HCT116 (cell line): Measurements from ENCODE around the gene KANSL1. TPM values are rescaled to one million over a fixed set of nuclear protein-coding genes. Genes with fewer than 3 reads are reported as not detected.

ENCODE experiments used
- ATAC-seq: fragments of 200-7000 bp; cut with Tn5 transposase; 2 replicates; pipeline ENCODE4 v1.9.1; 2020; ENCODE audit warnings: mild to moderate bottlenecking, moderate library complexity
- Bru-seq: library from RNA; stranded (reverse); fragments of 400-500 nt; gene quantifications from one replicate; lab custom pipeline; 2021; lab: Mats Ljungman, UMichigan
- BruChase-seq, 2 experiments: library from RNA; stranded (reverse); fragments of 400-500 nt; gene quantifications; one replicate each; lab custom pipeline; 2021; lab: Mats Ljungman, UMichigan
- BruUV-seq: library from RNA; stranded (reverse); fragments of 400-500 nt; replicated peaks from 2 replicates; lab custom pipeline; 2021; lab: Mats Ljungman, UMichigan
- CTCF ChIA-PET: fragments of 300-600 bp; sonication (Branson Sonifier 250); formaldehyde crosslinking; loops from one replicate; lab custom pipeline; 2021; ENCODE audit warnings: antibody characterized with exemption; lab: Charles Lee
- POLR2A ChIA-PET: fragments of 300-600, 350-600 bp; sonication (Branson Sonifier 250); formaldehyde crosslinking; loops from one replicate; lab custom pipeline; 2021; ENCODE audit warnings: antibody characterized with exemption; lab: Charles Lee
- RAD21 ChIA-PET, 2 experiments: fragments of 300-600 bp; sonication (Branson Sonifier 250); formaldehyde crosslinking; loops; one replicate each; lab custom pipeline; 2023; ENCODE audit warnings: low total read pairs in 2 of 2; ENCODE audit not compliant: uncharacterized antibody in 2 of 2, unreplicated experiment in 2 of 2, low non-redundant PET in 1 of 2; lab: Charles Lee
- DNase-seq: peaks from one replicate; pipeline ENCODE4 v3.0.0-alpha.2; 2010; ENCODE audit warnings: low read depth, low spot score
- H2AFZ ChIP-seq: fragments of 200-600 bp; shearing (Covaris generic), sonication (generic); 2 replicates; pipeline ENCODE4 v1.6.1; 2017; ENCODE audit warnings: low read depth, mixed run types, mixed read lengths, antibody characterized with exemption, low read length; ENCODE audit not compliant: poor library complexity, severe bottlenecking
- H3K27ac ChIP-seq: 2 replicates; pipeline ENCODE4 v1.5.1; 2012; ENCODE audit warnings: low read depth, low read length
- H3K27me3 ChIP-seq: fragments of 200-600 bp; sonication (generic); 2 replicates; pipeline ENCODE4 v1.6.1; 2016; ENCODE audit warnings: mixed run types, low read length, mixed read lengths; ENCODE audit not compliant: insufficient read depth
- H3K36me3 ChIP-seq, 2 experiments: fragments of 200-500 bp in 1 of 2; fragments of 200-600 bp in 1 of 2; sonication (Bioruptor generic) in 1 of 2; sonication (generic) in 1 of 2; 2 replicates each; pipeline versions ENCODE4 v1.5.1 to v1.6.1; 2014 to 2016; ENCODE audit warnings: low read length in 2 of 2, inconsistent platforms in 1 of 2, mixed read lengths in 1 of 2, mixed run types in 1 of 2; ENCODE audit not compliant: insufficient read depth in 2 of 2, control insufficient read depth in 1 of 2
- H3K4me1 ChIP-seq, 2 experiments: fragments of 200-600 bp in 1 of 2; sonication (generic) in 1 of 2; 2 replicates each; pipeline versions ENCODE4 v1.5.1 to v1.6.1; 2012 to 2017; ENCODE audit warnings: low read length in 2 of 2, inconsistent platforms in 1 of 2, mild to moderate bottlenecking in 1 of 2, mixed read lengths in 1 of 2, mixed run types in 1 of 2, moderate library complexity in 1 of 2; ENCODE audit not compliant: insufficient read depth in 2 of 2, control insufficient read depth in 1 of 2
- H3K4me2 ChIP-seq: fragments of 200-600 bp; sonication (generic); 2 replicates; pipeline ENCODE4 v1.6.1; 2017; ENCODE audit warnings: mixed run types, low read length, mixed read lengths
- H3K4me3 ChIP-seq, 2 experiments: fragments of 200-600 bp in 1 of 2; sonication (generic) in 1 of 2; replicated peaks in 1 of 2; 2 replicates each; pipeline ENCODE4 v1.5.1; 2011 to 2016; ENCODE audit warnings: low read length in 2 of 2, control low read depth in 1 of 2, low read depth in 1 of 2, mild to moderate bottlenecking in 1 of 2, mixed read lengths in 1 of 2, mixed run types in 1 of 2
- H3K79me2 ChIP-seq: fragments of 200-600 bp; sonication (generic); 2 replicates; pipeline ENCODE4 v1.6.1; 2017; ENCODE audit warnings: mild to moderate bottlenecking, mixed run types, low read length, moderate library complexity, mixed read lengths; ENCODE audit not compliant: insufficient read depth
- H3K9ac ChIP-seq: fragments of 200-600 bp; sonication (generic); 2 replicates; pipeline ENCODE4 v1.6.1; 2016; ENCODE audit warnings: low read length, mixed read lengths
- H3K9me2 ChIP-seq: fragments of 200-600 bp; sonication (generic), shearing (Covaris generic); 2 replicates; pipeline ENCODE4 v1.6.1; 2017; ENCODE audit warnings: mixed run types, mild to moderate bottlenecking, moderate library complexity; ENCODE audit not compliant: insufficient read depth
- H3K9me3 ChIP-seq, 2 experiments: fragments of 200-500 bp in 1 of 2; fragments of 200-600 bp in 1 of 2; sonication (Bioruptor generic) in 1 of 2; sonication (generic) in 1 of 2; 2 replicates each; pipeline ENCODE4 v1.6.1; 2014 to 2017; ENCODE audit warnings: low read length in 2 of 2, mixed read lengths in 2 of 2, inconsistent platforms in 1 of 2, low read depth in 1 of 2, mild to moderate bottlenecking in 1 of 2, mixed run types in 1 of 2, moderate library complexity in 1 of 2; ENCODE audit not compliant: control insufficient read depth in 1 of 2, insufficient read depth in 1 of 2
- H4K20me1 ChIP-seq: fragments of 200-600 bp; sonication (generic), shearing (Covaris generic); 2 replicates; pipeline ENCODE4 v1.6.1; 2017; ENCODE audit warnings: mixed run types, mild to moderate bottlenecking, moderate library complexity; ENCODE audit not compliant: insufficient read depth
- CBX3 ChIP-seq: IDR thresholded peaks from 2 replicates; pipeline ENCODE4 v1.6.1; 2012; ENCODE audit warnings: low read depth
- CEBPB ChIP-seq: IDR thresholded peaks from 2 replicates; pipeline ENCODE4 v1.6.1; 2012; ENCODE audit warnings: low read depth
- EGR1 ChIP-seq: IDR thresholded peaks from 2 replicates; pipeline ENCODE4 v1.6.1; 2012; ENCODE audit warnings: low read depth
- ELF1 ChIP-seq: IDR thresholded peaks from 2 replicates; pipeline ENCODE4 v1.6.1; 2012; ENCODE audit warnings: low read depth, borderline replicate concordance
- EZH2 ChIP-seq: fragments of 200-600 bp; sonication (generic); IDR thresholded peaks from 2 replicates; pipeline ENCODE4 v1.6.1; 2017; ENCODE audit warnings: antibody characterized with exemption, mixed run types
- EZH2phosphoT487 ChIP-seq: fragments of 200-600 bp; IDR thresholded peaks from 2 replicates; pipeline ENCODE4 v1.6.1; 2018; ENCODE audit warnings: antibody characterized with exemption, borderline replicate concordance
- FOSL1 ChIP-seq: IDR thresholded peaks from 2 replicates; pipeline ENCODE4 v1.6.1; 2012; ENCODE audit warnings: low read depth
- JUND ChIP-seq: IDR thresholded peaks from 2 replicates; pipeline ENCODE4 v1.6.1; 2012
- POLR2A ChIP-seq: IDR thresholded peaks from 2 replicates; pipeline ENCODE4 v1.7.0; 2011; ENCODE audit warnings: borderline replicate concordance; ENCODE audit not compliant: insufficient read depth, insufficient read length; ENCODE audit errors: extremely low read depth
- POLR2AphosphoS5 ChIP-seq: IDR thresholded peaks from 2 replicates; pipeline ENCODE4 v1.6.1; 2011; ENCODE audit warnings: mild to moderate bottlenecking, low read depth, low read length, moderate library complexity
- RAD21 ChIP-seq: IDR thresholded peaks from 2 replicates; pipeline ENCODE4 v1.6.1; 2012; ENCODE audit warnings: low read depth, mild to moderate bottlenecking
- SRF ChIP-seq: IDR thresholded peaks from 2 replicates; pipeline ENCODE4 v1.6.1; 2012; ENCODE audit warnings: low read depth
- TCF7L2 ChIP-seq: IDR thresholded peaks from 2 replicates; pipeline ENCODE4 v1.7.0; 2011; ENCODE audit warnings: borderline replicate concordance, inconsistent platforms; ENCODE audit not compliant: insufficient read depth, insufficient read length; ENCODE audit errors: extremely low read depth
- ZFX ChIP-seq: fragments of 450-650 bp; IDR thresholded peaks from 2 replicates; pipeline ENCODE4 v1.6.1; 2017
- intact Hi-C: fragments of 100-400 bp; cut with micrococcal nuclease; formaldehyde crosslinking; loops from 2 replicates; pipeline ENCODE4 v1.10.0; 2022
- long read RNA-seq: library from polyadenylated mRNA; unstranded; transcript quantifications from one replicate; pipeline ENCODE4 v2.0.0, GENCODE V29; 2021; ENCODE audit not compliant: unreplicated experiment
- polyA plus RNA-seq: library from polyadenylated mRNA; unstranded; fragments of >200 nt; gene quantifications from 2 replicates; pipeline ENCODE4 v1.2.1, GENCODE V29; 2012; ENCODE audit warnings: missing spikeins
- total RNA-seq: library from RNA; stranded (reverse); gene quantifications from one replicate; pipeline ENCODE4 v1.2.1, GENCODE V29; 2021; ENCODE audit not compliant: unreplicated experiment
- TF ChIP-seq, protein P1 (sequence below): IDR thresholded peaks from 2 replicates; pipeline ENCODE4 v1.6.1; 2012
- TF ChIP-seq, protein P2 (sequence below), 3 experiments: fragments of 200-600 bp in 1 of 3; sonication (generic) in 1 of 3; IDR thresholded peaks in 2 of 3; conservative IDR thresholded peaks in 1 of 3; 2 replicates each; pipeline ENCODE4 v1.5.1; 2012 to 2017; ENCODE audit warnings: low read depth in 2 of 3, low read length in 2 of 3, antibody characterized with exemption in 1 of 3, borderline replicate concordance in 1 of 3, control low read depth in 1 of 3, mild to moderate bottlenecking in 1 of 3, mixed read lengths in 1 of 3, mixed run types in 1 of 3, moderate library complexity in 1 of 3; ENCODE audit not compliant: insufficient read depth in 1 of 3
- TF ChIP-seq, protein P3 (sequence below): IDR thresholded peaks from 2 replicates; pipeline ENCODE4 v1.6.1; 2011; ENCODE audit warnings: mild to moderate bottlenecking, low read length, moderate library complexity; ENCODE audit not compliant: insufficient replicate concordance; ENCODE audit errors: extremely low read depth
- TF ChIP-seq, protein P4 (sequence below): IDR thresholded peaks from 2 replicates; pipeline ENCODE4 v1.6.1; 2012

The KANSL1 gene, protein sequence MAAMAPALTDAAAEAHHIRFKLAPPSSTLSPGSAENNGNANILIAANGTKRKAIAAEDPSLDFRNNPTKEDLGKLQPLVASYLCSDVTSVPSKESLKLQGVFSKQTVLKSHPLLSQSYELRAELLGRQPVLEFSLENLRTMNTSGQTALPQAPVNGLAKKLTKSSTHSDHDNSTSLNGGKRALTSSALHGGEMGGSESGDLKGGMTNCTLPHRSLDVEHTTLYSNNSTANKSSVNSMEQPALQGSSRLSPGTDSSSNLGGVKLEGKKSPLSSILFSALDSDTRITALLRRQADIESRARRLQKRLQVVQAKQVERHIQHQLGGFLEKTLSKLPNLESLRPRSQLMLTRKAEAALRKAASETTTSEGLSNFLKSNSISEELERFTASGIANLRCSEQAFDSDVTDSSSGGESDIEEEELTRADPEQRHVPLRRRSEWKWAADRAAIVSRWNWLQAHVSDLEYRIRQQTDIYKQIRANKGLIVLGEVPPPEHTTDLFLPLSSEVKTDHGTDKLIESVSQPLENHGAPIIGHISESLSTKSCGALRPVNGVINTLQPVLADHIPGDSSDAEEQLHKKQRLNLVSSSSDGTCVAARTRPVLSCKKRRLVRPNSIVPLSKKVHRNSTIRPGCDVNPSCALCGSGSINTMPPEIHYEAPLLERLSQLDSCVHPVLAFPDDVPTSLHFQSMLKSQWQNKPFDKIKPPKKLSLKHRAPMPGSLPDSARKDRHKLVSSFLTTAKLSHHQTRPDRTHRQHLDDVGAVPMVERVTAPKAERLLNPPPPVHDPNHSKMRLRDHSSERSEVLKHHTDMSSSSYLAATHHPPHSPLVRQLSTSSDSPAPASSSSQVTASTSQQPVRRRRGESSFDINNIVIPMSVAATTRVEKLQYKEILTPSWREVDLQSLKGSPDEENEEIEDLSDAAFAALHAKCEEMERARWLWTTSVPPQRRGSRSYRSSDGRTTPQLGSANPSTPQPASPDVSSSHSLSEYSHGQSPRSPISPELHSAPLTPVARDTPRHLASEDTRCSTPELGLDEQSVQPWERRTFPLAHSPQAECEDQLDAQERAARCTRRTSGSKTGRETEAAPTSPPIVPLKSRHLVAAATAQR (N-terminal part only)
- total RNA-seq (77.5 TPM), Bru-seq, nascent RNA (percentile 96 among the genes with signal in this experiment), BruChase-seq, experiment 1, labeled RNA remaining after a 6-hour chase (percentile 86 among the genes with signal in this experiment), BruChase-seq, experiment 2, labeled RNA remaining after a 2-hour chase (percentile 91 among the genes with signal in this experiment)
- polyA plus RNA-seq: 25.7 and 26.9 TPM in 2 replicates
- long read RNA-seq, partial matches to known transcripts: 9 of 30 reads
- long read RNA-seq, other reads (novel, unspliced or antisense): 21 of 30 reads

DNA sequence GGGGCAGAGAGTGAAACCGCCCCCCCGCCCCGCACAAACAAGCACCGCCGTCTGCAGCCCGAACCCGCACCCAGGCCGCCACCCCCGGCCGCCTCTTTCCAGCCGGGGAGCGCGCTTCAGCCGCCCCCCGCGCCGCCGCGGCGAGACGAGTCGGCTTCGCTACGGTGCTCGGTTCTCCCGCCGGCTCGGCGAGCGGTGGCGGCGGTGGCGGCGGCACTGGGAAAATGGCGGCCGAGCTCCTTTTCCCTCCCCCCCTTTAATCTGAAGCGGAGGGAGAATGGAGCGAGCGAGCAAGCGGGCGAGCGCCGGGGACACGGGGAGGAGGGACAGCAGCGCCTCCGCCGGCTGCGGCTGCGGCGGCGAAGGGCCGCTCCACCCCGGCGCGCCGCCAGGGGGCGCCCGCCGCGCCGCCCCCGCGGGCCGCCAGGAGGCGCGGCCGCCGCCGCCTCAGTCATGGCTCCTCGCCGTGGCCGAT lies at the start of gene KANSL1:
KANSL1 (minus strand) TSS at position 279 of the 475 bp plus-strand sequence. CDS start 21,286 bp downstream, outside the sequence.
- H3K4me2 ChIP-seq: peak within 1 kb of the TSS; percentile 87
- H4K20me1 ChIP-seq: peaks cover 32% of the 10 kb centered on the region; the same call in 1 of the 2 replicates
- H3K27ac ChIP-seq: peak within 1 kb of the TSS; percentile 98
- no peaks in the 10 kb centered on the region for H3K36me3 ChIP-seq
- peaks cover 84% of the 10 kb centered on the region for H3K79me2 ChIP-seq
- H3K4me1 ChIP-seq: peaks cover 15 to 38% of the 10 kb centered on the region in 2 experiments
- intact Hi-C loops: loop anchor here (5.0 kb wide), 1 partner anchor 191 kb away; no protein-coding TSS in a partner anchor
- no peak within 1 kb of the TSS for H2AFZ ChIP-seq
- no peaks in the 10 kb centered on the region for H3K27me3 ChIP-seq
- no peaks in the 10 kb centered on the region for H3K9me3 ChIP-seq
- ATAC-seq: peak; percentile 78
- peak within 1 kb of the TSS; percentile 84 for H3K4me3 ChIP-seq
- peak; percentile 76 for DNase-seq
- CTCF ChIA-PET: interaction anchor here (0.5 to 1.5 kb wide), 29 partner anchors 8 to 607 kb away, joined by 3 to 19 read pairs (median 4); no protein-coding TSS in a partner anchor
- RAD21 ChIA-PET: no interaction called here
- POLR2A ChIA-PET: interaction anchor here (1.0 to 1.1 kb wide), 4 partner anchors 9 to 34 kb away, joined by 3 read pairs; no protein-coding TSS in a partner anchor
- peak within 1 kb of the TSS; percentile 91 for H3K9ac ChIP-seq
- no peaks in the 10 kb centered on the region for H3K9me2 ChIP-seq
- no TSS peak for BruUV-seq
- TF ChIP-seq RAD21: peak; percentile 35
- TF ChIP-seq, protein P1, sequence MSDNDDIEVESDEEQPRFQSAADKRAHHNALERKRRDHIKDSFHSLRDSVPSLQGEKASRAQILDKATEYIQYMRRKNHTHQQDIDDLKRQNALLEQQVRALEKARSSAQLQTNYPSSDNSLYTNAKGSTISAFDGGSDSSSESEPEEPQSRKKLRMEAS: no peak
- TF ChIP-seq EGR1: no peak
- TF ChIP-seq FOSL1: no peak
- no peak for TF ChIP-seq CEBPB
- TF ChIP-seq JUND: no peak
- peak; percentile 68 for TF ChIP-seq POLR2AphosphoS5
- TF ChIP-seq TCF7L2: peak; percentile 24
- TF ChIP-seq, protein P2, sequence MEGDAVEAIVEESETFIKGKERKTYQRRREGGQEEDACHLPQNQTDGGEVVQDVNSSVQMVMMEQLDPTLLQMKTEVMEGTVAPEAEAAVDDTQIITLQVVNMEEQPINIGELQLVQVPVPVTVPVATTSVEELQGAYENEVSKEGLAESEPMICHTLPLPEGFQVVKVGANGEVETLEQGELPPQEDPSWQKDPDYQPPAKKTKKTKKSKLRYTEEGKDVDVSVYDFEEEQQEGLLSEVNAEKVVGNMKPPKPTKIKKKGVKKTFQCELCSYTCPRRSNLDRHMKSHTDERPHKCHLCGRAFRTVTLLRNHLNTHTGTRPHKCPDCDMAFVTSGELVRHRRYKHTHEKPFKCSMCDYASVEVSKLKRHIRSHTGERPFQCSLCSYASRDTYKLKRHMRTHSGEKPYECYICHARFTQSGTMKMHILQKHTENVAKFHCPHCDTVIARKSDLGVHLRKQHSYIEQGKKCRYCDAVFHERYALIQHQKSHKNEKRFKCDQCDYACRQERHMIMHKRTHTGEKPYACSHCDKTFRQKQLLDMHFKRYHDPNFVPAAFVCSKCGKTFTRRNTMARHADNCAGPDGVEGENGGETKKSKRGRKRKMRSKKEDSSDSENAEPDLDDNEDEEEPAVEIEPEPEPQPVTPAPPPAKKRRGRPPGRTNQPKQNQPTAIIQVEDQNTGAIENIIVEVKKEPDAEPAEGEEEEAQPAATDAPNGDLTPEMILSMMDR (IDR thresholded peaks at IDR 0.05 in 2 of 3, conservative IDR thresholded peaks at IDR 0.05 in 1 of 3; ENCODE audit: borderline replicate concordance in 1 of 3, insufficient read depth in 1 of 3, low read depth in 2 of 3, low read length in 2 of 3): peak in 2 of 3 experiments; percentile 52 to 65; a peak in 4 of 6 replicates
- TF ChIP-seq, protein P3, sequence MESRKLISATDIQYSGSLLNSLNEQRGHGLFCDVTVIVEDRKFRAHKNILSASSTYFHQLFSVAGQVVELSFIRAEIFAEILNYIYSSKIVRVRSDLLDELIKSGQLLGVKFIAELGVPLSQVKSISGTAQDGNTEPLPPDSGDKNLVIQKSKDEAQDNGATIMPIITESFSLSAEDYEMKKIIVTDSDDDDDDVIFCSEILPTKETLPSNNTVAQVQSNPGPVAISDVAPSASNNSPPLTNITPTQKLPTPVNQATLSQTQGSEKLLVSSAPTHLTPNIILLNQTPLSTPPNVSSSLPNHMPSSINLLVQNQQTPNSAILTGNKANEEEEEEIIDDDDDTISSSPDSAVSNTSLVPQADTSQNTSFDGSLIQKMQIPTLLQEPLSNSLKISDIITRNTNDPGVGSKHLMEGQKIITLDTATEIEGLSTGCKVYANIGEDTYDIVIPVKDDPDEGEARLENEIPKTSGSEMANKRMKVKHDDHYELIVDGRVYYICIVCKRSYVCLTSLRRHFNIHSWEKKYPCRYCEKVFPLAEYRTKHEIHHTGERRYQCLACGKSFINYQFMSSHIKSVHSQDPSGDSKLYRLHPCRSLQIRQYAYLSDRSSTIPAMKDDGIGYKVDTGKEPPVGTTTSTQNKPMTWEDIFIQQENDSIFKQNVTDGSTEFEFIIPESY: no peak
- TF ChIP-seq, protein P4, sequence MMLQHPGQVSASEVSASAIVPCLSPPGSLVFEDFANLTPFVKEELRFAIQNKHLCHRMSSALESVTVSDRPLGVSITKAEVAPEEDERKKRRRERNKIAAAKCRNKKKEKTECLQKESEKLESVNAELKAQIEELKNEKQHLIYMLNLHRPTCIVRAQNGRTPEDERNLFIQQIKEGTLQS: no peak
- TF ChIP-seq SRF: no peak
- no peak for TF ChIP-seq ZFX
- no peak for TF ChIP-seq EZH2phosphoT487
- TF ChIP-seq EZH2: no peak
- no peak for TF ChIP-seq CBX3
- peak; percentile 7 for TF ChIP-seq POLR2A
- no peak for TF ChIP-seq ELF1
